Pancreas (tissue), 10 donors: Measurements from ENCODE around the gene CNTN5. TPM values are rescaled to one million over a fixed set of nuclear protein-coding genes. Genes with fewer than 3 reads are reported as not detected.

Experiments
- ATAC-seq, 4 donors: fragments of 200-7000 bp; cut with Tn5 transposase; one replicate each; pipeline versions ENCODE4 v1.8.0 to v1.9.1; 2020; ENCODE audit warnings: mild to moderate bottlenecking in 4 of 4, moderate library complexity in 4 of 4
- DNase-seq, 6 donors: peaks; one replicate each; pipeline ENCODE4 v3.0.0-alpha.2; 2020
- FAIRE-seq: peaks from 2 replicates; lab custom pipeline; 2012; peaks lifted over from hg19 to GRCh38; lab: Jason Lieb, UNC
- H3K27ac ChIP-seq, 4 donors: fragments of 200-600 bp; sonication (generic); 1 replicate in 3 of 4; 2 replicates in 1 of 4; pipeline versions ENCODE4 v1.5.0 to v1.8.0; 2020
- H3K27me3 ChIP-seq, 4 donors: fragments of 200-600 bp; one replicate each; pipeline ENCODE4 v1.8.0; 2021
- H3K36me3 ChIP-seq, 3 donors: fragments of 200-600 bp; sonication (generic) in 1 of 3; one replicate each; pipeline versions ENCODE4 v1.5.0 to v1.8.0; 2020 to 2021
- H3K4me1 ChIP-seq, 3 donors: fragments of 200-600 bp; one replicate each; pipeline ENCODE4 v1.8.0; 2021
- H3K4me3 ChIP-seq, 4 donors: fragments of 200-600 bp; sonication (generic) in 2 of 4; one replicate each; pipeline versions ENCODE4 v1.5.0 to v1.8.0; 2020 to 2021
- H3K9me3 ChIP-seq, 4 donors: fragments of 200-600 bp; one replicate each; pipeline ENCODE4 v1.8.0; 2021
- CTCF ChIP-seq, 4 donors: fragments of 200-600 bp; sonication (generic) in 3 of 4; IDR thresholded peaks; one replicate each; pipeline versions ENCODE4 v1.5.0 to v1.8.0; 2021; ENCODE audit warnings: antibody characterized with exemption in 4 of 4
- WGBS, 2 donors: extraction: QIAGEN DNeasy Blood & Tissue Kit; methylation state at CpG; one replicate each; pipeline ENCODE4 v1.1.7; 2013; 5-methylcytosine and 5-hydroxymethylcytosine counted together
- intact Hi-C, 3 donors: fragments of 100-400 bp; cut with DNase I; formaldehyde crosslinking; loops; one replicate each; pipeline versions ENCODE4 v1.11.1 to v1.14.2; 2022
- polyA plus RNA-seq, 2 donors: library from polyadenylated mRNA; stranded (reverse); fragments of 200-250 nt; gene quantifications; one replicate each; pipeline ENCODE4 v1.2.3, GENCODE V29; 2013
- total RNA-seq, 6 donors: library from RNA; stranded (reverse); fragmentation: NEBNext Ultra II Directional in 4 of 6; extraction: Animal tissue kit (Norgen Biotek cat#: 25700) in 4 of 6; gene quantifications; one replicate each; pipeline versions ENCODE4 v1.2.1 to v1.2.4, GENCODE V29; 2021 to 2023
- donor health status: healthy with polysubstance abuse.
- donor health status: DM: no; HTN: no; CAD: no; lungs with moderate emphysema.
- donor health status: DM: no; HTN: no; CAD: no.
- donor health status: control.
- donor health status: control.
- donor health status: Bipolar disorder and iron deficiency.
- donor health status: DM: yes; HTN: yes; CAD: no.
- donor health status: DM: no; HTN: no; CAD: no.
- donor health status: DM: no; HTN: no; CAD: no.
- donor health status: DM: yes; HTN: yes; CAD: no.

Gene CNTN5
- total and polyA plus RNA-seq, 8 donors: 0.11 to 1.2 (median 0.58) TPM

GRCh38 chr11:100297516-100297915 lies 1276.8 kb downstream of the CNTN5 start:
- 60 to 71% methylated on average over 5 of the region's 5 CpGs for WGBS, 2 donors
- H3K27ac ChIP-seq: no peak overlapping the region
- no peaks in the 10 kb centered on the region for H3K4me1 ChIP-seq
- FAIRE-seq (no peak), ATAC-seq (no peak), DNase-seq (no peak)
- intact Hi-C loops: no loop called here
- no peaks in the 10 kb centered on the region for H3K27me3 ChIP-seq
- TF ChIP-seq CTCF (IDR thresholded peaks at IDR 0.05): no peak
- H3K4me3 ChIP-seq: no peak overlapping the region
- H3K36me3 ChIP-seq: no peaks in the 10 kb centered on the region
- H3K9me3 ChIP-seq: no peaks in the 10 kb centered on the region

- 42 to 45% methylated on average over 3 of the region's 3 CpGs for WGBS, 2 donors
- H3K27ac ChIP-seq: no peak overlapping the region
- DNase-seq (no peak), FAIRE-seq (no peak), ATAC-seq (no peak)
- no peaks in the 10 kb centered on the region for H3K9me3 ChIP-seq
- TF ChIP-seq CTCF (IDR thresholded peaks at IDR 0.05): no peak
- no peaks in the 10 kb centered on the region for H3K27me3 ChIP-seq
- intact Hi-C loops: no loop called here
- no peaks in the 10 kb centered on the region for H3K4me1 ChIP-seq
- H3K4me3 ChIP-seq: no peak overlapping the region
- H3K36me3 ChIP-seq: no peaks in the 10 kb centered on the region
These were observed 1282.1 kb downstream of the CNTN5 start for GRCh38 chr11:100302824-100303223.

GRCh38 chr11:100303897-100304296 lies 1283.1 kb downstream of the CNTN5 start:
- Histone ChIP-seq H3K4me3 (no peak overlapping the region), H3K27me3 (no peaks in the 10 kb centered on the region), H3K4me1 (no peaks in the 10 kb centered on the region), H3K9me3 (no peaks in the 10 kb centered on the region), H3K27ac (no peak overlapping the region), H3K36me3 (no peaks in the 10 kb centered on the region)
- no peak for TF ChIP-seq CTCF (IDR thresholded peaks at IDR 0.05)
- intact Hi-C loops: no loop called here
- FAIRE-seq: no peak
- ATAC-seq: no peak
- no peak for DNase-seq
- WGBS, 2 donors: 75 to 79% methylated on average over 3 of the region's 3 CpGs

GRCh38 chr11:100308202-100308601 lies 1287.5 kb downstream of the CNTN5 start:
- Histone ChIP-seq H3K4me1 (no peaks in the 10 kb centered on the region), H3K9me3 (no peaks in the 10 kb centered on the region), H3K27me3 (no peaks in the 10 kb centered on the region), H3K4me3 (no peak overlapping the region), H3K27ac (no peak overlapping the region), H3K36me3 (no peaks in the 10 kb centered on the region)
- DNase-seq: no peak
- FAIRE-seq: no peak
- intact Hi-C loops: no loop called here
- 78 to 84% methylated on average over 2 of the region's 2 CpGs for WGBS, 2 donors
- ATAC-seq: no peak
- no peak for TF ChIP-seq CTCF (IDR thresholded peaks at IDR 0.05)

- TF ChIP-seq CTCF (IDR thresholded peaks at IDR 0.05): no peak
- intact Hi-C loops: no loop called here
- H3K27me3 ChIP-seq: no peaks in the 10 kb centered on the region
- WGBS, 2 donors: 93 to 94% methylated on average over 1 of the region's 1 CpG
- no peaks in the 10 kb centered on the region for H3K9me3 ChIP-seq
- H3K36me3 ChIP-seq: no peaks in the 10 kb centered on the region
- FAIRE-seq (no peak), ATAC-seq (no peak), DNase-seq (no peak)
- H3K4me1 ChIP-seq: no peaks in the 10 kb centered on the region
- H3K27ac ChIP-seq: no peak overlapping the region
- no peak overlapping the region for H3K4me3 ChIP-seq
These were observed 1295.2 kb downstream of the CNTN5 start for GRCh38 chr11:100315946-100316345.
